ENCODE data around the gene TRIO. TPM values are rescaled to one million over a fixed set of nuclear protein-coding genes. Genes with fewer than 3 reads are reported as not detected.

Gene TRIO
- total RNA-seq, 1 donor from 2014 or later = 192 TPM

DNA sequence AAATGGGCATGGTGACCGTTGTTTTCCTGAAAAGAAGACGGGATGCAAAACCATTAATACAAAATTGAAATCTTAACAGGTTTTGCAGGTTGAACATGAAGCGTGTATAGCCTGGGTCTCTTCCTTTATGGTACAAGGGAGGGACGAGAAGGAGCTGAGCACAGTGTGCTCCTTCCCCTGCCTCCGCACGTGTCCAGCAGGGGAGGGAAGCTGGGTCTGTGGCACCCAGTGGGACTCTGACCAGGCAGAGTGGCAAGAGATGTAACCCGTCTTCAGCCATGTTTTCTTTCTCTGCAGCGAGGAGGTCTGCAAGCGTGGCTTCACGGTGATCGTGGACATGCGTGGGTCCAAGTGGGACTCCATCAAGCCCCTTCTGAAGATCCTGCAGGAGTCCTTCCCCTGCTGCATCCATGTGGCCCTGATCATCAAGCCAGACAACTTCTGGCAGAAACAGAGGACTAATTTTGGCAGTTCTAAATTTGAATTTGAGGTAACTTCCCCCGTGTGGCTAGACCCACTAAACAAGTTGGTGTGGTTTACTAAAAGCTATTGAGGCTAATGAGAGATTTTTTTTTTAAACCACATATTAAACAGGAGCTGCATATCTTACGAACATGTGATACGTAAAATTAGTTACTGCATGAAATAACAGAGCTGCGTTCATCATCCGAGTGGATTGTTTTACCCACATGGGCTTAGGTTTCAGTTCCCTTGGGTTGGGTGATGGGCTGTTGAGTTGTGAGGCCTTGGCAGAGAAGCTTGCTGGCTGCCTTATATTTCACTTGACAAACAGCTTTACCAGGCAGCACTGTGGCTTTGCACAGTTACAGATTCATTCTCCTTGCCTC, 143.7 kb downstream of the TRIO start:
- ATAC-seq = no peak
- intact Hi-C loops (cut with DNase I) = no loop called here
- no peak for DNase-seq (ENCODE audit: low spot score)

DNA sequence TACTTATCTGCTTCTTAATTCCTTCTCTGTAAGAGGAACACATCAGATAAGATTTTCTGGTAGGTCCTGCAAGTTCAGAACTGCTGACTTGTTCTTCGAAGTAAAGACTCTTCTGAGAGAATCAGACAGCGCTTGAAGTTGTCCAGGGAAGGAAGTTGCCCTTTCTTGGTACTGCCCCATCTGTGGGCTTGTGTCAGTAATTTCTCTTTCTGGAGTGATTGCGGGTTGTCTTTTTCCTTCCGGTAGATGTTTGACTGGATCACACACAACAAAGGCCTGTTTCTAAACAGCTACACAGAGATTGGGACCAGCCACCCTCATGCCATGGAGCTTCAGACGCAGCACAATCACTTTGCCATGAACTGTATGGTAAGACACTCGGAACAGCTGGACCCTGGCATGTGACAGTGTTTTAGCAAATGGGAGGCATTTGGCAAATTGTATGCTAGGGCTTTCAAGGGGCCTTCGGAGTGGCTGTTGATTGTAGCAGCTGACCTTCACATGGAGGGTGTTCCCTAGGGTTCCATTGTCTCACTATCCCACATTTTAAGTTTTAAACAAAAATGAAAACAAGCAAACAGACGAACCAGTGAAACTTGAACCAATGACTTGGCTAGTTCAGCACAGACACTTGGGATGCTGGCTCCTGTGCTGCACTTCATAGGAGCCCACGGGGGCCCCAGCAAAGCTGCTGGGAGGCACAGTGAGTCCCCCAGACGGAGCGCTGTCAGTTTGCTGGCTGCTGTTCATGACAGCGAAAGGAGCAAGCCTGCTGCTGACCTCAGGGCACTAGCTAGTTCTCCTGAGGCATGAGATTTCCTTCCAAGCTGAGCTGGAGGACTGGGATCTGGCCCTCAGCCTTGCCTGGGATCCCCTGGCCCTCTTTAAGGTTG, 149.9 kb downstream of the TRIO start:
- intact Hi-C loops (cut with DNase I) = no loop called here
- DNase-seq (ENCODE audit: low spot score) = no peak
- peak; percentile 42 for ATAC-seq

DNA sequence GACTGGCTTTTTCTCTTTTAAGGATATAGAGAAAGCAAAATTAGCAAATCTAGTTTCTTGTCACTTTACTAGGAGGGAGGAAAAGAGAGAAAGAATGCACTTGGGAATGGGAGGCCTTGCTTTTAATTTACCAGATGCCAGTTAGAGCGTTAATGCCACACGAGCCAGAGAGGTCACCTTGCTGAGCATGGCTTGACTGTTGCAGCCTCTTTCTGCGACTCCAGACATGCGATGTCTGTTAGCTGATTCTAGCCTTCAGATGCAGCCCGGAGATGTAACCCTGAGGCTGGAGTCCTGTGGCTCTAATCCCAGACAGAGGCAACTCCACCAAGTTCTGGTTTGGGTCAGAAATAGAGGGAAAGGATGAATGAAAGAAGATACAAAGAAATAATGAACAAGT, 152.5 kb downstream of the TRIO start:
- DNase-seq (ENCODE audit: low spot score) (no peak), ATAC-seq (no peak)
- intact Hi-C loops (cut with DNase I) = no loop called here

GRCh38 chr5:14296533-14297331, 153.6 kb downstream of the TRIO start:
- intact Hi-C loops (cut with DNase I) = no loop called here
- DNase-seq (ENCODE audit: low spot score) (no peak), ATAC-seq (no peak)

DNA sequence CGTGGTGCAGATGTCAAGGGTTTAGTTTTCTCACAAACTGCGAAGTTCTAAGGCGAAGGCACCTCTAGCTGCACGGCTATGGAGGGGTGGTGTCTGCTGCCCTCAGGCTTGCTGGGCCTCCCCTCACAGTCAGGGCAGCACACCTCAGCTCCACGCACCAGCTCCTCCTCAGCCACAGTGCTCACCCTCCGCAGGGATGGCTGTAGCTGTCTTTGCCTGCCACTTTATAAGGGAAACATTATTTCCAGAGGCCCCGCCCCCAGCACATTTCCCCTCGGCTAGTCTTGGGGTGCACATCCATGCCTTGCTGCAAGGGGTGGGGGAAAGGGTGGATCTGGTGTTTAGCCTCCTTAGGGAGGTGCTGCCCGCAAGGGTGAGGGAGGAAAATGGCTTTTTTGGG, 154.6 kb downstream of the TRIO start:
- DNase-seq (ENCODE audit: low spot score) (no peak), ATAC-seq (no peak)
- intact Hi-C loops (cut with DNase I) = no loop called here

GRCh38 chr5:14298126-14298847, 155.1 kb downstream of the TRIO start:
- DNase-seq (ENCODE audit: low spot score) (no peak), ATAC-seq (peak; percentile 67)
- intact Hi-C loops (cut with DNase I) = no loop called here

- intact Hi-C loops (cut with DNase I) = no loop called here
- no peak for ATAC-seq
- no peak for DNase-seq (ENCODE audit: low spot score)
Observed at GRCh38 chr5:14299666-14300065, 156.5 kb downstream of the TRIO start.

DNA sequence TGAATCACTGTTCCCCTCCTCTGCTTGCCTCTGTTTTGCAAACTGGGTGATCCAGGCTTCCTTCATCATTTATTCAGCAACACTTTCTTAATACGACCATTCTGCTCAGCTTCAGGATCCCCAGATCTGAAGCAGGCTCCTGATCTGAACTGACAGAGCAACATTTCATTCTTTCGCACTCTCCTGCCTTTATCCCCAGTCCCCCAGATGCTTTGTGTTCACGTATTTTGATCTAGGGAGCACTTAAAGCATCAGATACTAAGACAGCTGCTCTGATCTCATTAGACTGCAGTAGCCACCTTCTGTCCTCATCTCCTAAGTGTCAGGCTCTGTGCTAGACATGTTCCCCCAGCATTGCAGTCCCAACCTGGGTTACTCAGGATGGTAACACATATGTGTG, 158.0 kb downstream of the TRIO start:
- DNase-seq (ENCODE audit: low spot score) (no peak), ATAC-seq (no peak)
- intact Hi-C loops (cut with DNase I) = no loop called here

DNA sequence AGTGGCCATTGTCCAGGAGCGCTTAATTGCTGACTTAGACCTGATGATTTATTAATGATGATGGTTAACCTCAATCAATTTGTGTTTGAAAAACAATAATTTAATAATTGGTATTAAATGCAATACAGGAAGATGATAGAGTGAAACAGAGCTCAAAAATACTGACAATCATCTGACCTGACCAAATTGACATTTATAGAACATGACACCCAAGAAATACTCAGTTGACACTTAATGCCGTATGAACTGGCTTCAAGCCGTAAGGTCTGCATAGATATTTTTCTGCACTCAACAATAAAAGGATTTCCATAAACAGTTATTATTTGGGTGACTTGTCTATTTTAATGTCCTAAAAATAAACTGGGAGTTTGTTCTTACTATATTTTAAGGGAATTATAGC, 159.2 kb downstream of the TRIO start:
- intact Hi-C loops (cut with DNase I) = no loop called here
- no peak for ATAC-seq
- no peak for DNase-seq (ENCODE audit: low spot score)

DNA sequence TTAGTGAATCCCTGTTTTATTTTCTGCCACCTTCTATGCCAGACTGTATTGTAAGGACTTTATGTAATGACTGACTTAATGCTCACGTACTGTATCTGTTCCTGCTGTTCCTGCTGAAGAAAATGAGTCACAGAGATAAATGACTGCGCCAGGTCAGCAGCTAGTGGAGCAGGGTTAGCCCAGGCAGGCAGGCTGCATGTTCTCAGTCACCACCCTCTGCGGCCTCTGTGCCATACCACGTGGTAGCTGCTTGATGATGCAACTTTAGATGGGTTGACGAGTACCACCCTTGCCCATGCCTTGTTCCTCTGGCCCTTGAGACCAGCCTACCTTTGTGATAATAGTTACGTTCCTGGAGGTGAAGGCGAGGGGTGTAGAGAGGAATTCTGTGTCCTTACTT, 161.9 kb downstream of the TRIO start:
- no peak for DNase-seq (ENCODE audit: low spot score)
- no peak for ATAC-seq
- intact Hi-C loops (cut with DNase I) = no loop called here

- ATAC-seq (no peak), DNase-seq (ENCODE audit: low spot score) (no peak)
- intact Hi-C loops (cut with DNase I) = no loop called here
Observed at GRCh38 chr5:14306329-14306815, 163.2 kb downstream of the TRIO start.

DNA sequence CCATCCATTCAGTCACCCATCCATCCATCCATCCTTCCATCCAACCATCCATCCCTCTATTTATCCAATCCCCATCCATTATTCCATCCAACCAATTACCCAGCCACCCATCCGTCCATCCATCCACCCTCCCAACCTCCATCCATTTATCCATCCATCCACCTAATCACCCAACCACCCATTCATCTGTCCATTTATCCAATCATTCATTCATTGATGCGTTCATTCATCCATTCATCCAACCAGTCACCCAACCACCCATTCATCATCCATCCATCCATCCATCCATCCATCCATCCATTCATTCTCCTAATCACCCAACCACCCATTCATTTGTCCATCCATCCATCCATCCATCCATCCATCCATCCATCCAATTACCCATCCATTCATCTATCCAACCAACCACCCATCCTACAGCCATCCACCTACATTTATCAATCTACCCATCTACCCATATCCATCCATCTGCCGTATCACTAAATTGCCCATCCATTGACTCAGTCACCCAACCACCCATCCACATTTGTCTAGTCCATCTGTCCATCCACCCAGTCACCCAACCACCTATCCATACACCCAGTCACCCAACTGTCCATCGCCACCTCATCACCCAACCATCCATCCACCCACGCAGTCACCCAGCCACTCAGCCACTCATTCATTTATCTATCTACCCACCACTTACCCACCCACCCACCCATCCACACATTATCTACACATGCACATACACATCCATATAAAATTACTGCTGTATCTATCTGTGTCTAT, 165.4 kb downstream of the TRIO start:
- DNase-seq (ENCODE audit: low spot score) = no peak
- intact Hi-C loops (cut with DNase I) = no loop called here
- ATAC-seq = no peak

DNA sequence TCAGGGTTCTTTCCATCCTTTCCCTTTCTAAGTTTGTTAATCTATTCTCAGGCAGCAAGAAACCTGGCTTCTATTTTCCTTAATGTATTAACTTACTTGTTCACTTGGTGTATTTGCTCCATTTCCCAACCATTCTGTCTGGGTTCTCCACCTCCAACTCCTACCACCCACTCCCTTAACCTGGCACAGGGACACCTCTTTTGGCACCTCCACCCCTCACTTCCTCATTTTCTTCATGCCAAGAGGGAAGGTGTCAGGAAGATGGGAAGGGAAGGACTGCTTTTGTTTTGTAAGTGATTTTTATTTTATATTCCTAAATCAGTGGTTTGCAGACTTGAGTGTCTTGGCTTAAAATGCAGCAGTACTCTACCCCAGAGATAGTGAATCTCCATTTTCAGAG, 166.1 kb downstream of the TRIO start:
- no peak for ATAC-seq
- intact Hi-C loops (cut with DNase I) = no loop called here
- no peak for DNase-seq (ENCODE audit: low spot score)

DNA sequence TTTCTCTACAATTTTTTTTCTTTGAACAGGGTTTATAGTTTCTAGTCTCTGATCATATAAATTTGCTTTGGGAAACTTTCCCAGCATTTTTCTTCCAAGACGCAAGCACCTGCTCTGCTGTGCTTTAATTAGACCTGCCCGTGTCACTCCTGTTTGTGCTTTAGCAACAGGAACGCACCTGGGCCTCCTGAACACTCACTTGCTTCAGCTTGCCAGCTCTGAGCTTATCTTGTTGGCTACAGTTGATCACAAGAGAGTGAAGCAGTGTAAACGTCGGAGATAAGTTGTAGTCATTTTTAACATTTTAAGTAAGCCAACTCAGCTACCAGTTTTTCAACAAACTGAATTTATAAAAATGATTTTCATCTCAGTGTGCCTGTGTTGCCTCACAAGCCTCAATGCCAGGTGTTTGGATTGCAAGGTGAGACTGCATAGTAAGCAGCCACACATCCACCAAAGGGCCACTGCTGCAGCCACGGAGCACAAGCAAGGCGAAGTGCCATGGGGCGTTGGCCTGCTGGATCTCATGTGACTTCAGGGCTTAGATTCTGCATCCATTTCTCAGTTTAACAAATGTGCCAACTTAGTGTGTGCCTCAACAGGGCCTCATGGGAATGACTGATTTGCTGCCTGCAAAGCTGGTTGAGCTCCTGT, 166.9 kb downstream of the TRIO start:
- ATAC-seq (no peak), DNase-seq (ENCODE audit: low spot score) (no peak)
- intact Hi-C loops (cut with DNase I) = no loop called here

GRCh38 chr5:14310901-14311300, 167.8 kb downstream of the TRIO start:
- ATAC-seq = no peak
- intact Hi-C loops (cut with DNase I) = no loop called here
- DNase-seq (ENCODE audit: low spot score) = no peak

GRCh38 chr5:14313986-14314690, 171.0 kb downstream of the TRIO start:
- intact Hi-C loops (cut with DNase I) = no loop called here
- ATAC-seq (no peak), DNase-seq (ENCODE audit: low spot score) (no peak)

DNA sequence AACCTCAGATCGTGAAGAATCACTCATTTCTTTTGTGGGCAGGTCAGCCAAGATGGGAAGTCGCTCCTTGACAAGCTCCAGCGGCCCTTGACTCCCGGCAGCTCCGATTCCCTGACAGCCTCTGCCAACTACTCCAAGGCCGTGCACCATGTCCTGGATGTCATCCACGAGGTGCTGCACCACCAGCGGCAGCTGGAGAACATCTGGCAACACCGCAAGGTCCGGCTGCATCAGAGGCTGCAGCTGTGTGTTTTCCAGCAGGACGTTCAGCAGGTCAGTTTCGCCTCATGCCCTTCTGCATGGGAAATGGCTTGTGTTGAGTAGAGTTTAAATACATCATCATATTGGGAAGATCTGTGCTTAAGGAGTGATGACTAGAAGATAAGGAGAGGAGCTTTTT, 173.3 kb downstream of the TRIO start:
- DNase-seq (ENCODE audit: low spot score) (no peak), ATAC-seq (no peak)
- intact Hi-C loops (cut with DNase I) = no loop called here
